GM11168 (cell line): Measurements from ENCODE around the gene STPG4.
"Not testable (repeated sequence)": the region's sequence is repeated elsewhere in the genome, so short reads cannot be mapped to it uniquely, and the experiment has no call there.

Experiments used
- in situ Hi-C: fragments of 300-500 bp; cut with MboI; formaldehyde crosslinking; loops from one replicate; pipeline ENCODE4 v1.12.0; 2022; ENCODE audit warnings: low sequenced_read_pairs; ENCODE audit not compliant: unreplicated experiment

STPG4 gene

GRCh38 chr2:47155091-47155876 lies at the start of gene STPG4:
Gene STPG4 (minus strand): TSS chr2:47155308. CDS start chr2:47155251, 57 bp downstream.
- in situ Hi-C loops: no loop called here

GRCh38 chr2:47204691-47205090 lies 49.6 kb upstream of the STPG4 start:
- in situ Hi-C loops: no loop called here

- in situ Hi-C loops: no loop called here
Measured at GRCh38 chr2:47203995-47204394, 48.9 kb upstream of the STPG4 start.

- in situ Hi-C loops: no loop called here
Measured at GRCh38 chr2:47201224-47201623, 46.1 kb upstream of the STPG4 start.

- in situ Hi-C loops: no loop called here
Measured at GRCh38 chr2:47198985-47199451, 43.9 kb upstream of the STPG4 start.

- in situ Hi-C loops: no loop called here
Measured at GRCh38 chr2:47196499-47196898, 41.4 kb upstream of the STPG4 start.

- in situ Hi-C loops: no loop called here
Measured at GRCh38 chr2:47196046-47196445, 40.9 kb upstream of the STPG4 start.

GRCh38 chr2:47195148-47195547 lies 40.0 kb upstream of the STPG4 start:
- in situ Hi-C loops: no loop called here

GRCh38 chr2:47194410-47194809 lies 39.3 kb upstream of the STPG4 start:
- in situ Hi-C loops: no loop called here

GRCh38 chr2:47193607-47194006 lies 38.5 kb upstream of the STPG4 start:
- in situ Hi-C loops: no loop called here

GRCh38 chr2:47190188-47190881 lies 35.2 kb upstream of the STPG4 start:
- in situ Hi-C loops: no loop called here

- in situ Hi-C loops: no loop called here
Measured at GRCh38 chr2:47189635-47190034, 34.5 kb upstream of the STPG4 start.

- in situ Hi-C loops: no loop called here
Measured at GRCh38 chr2:47187069-47187468, 32.0 kb upstream of the STPG4 start.

GRCh38 chr2:47186351-47186750 lies 31.2 kb upstream of the STPG4 start:
- in situ Hi-C loops: no loop called here

GRCh38 chr2:47185098-47185497 lies 30.0 kb upstream of the STPG4 start:
- in situ Hi-C loops: not testable (repeated sequence)

GRCh38 chr2:47181176-47181575 lies 26.1 kb upstream of the STPG4 start:
- in situ Hi-C loops: no loop called here

- in situ Hi-C loops: no loop called here
Measured at GRCh38 chr2:47180531-47180930, 25.4 kb upstream of the STPG4 start.

- in situ Hi-C loops: no loop called here
Measured at GRCh38 chr2:47179388-47179787, 24.3 kb upstream of the STPG4 start.

GRCh38 chr2:47178341-47178740 lies 23.2 kb upstream of the STPG4 start:
- in situ Hi-C loops: no loop called here

GRCh38 chr2:47177043-47177565 lies 22.0 kb upstream of the STPG4 start:
- in situ Hi-C loops: no loop called here

- in situ Hi-C loops: no loop called here
Measured at GRCh38 chr2:47174733-47175361, 19.7 kb upstream of the STPG4 start.
